ENCODE data around the gene TXK.

TXK gene

GRCh38 chr4:48149827-48150370, 15.8 kb upstream of the TXK start:
- Histone ChIP-seq H3K23ac (ENCODE audit: low read length in 2 of 2) (no peak overlapping the region), H4K91ac (ENCODE audit: low read length) (no peak overlapping the region), H3K79me1 (replicated peaks; ENCODE audit: low read length, poor library complexity, severe bottlenecking) (no peaks in the 10 kb centered on the region), H4K8ac (ENCODE audit: low read length) (no peak overlapping the region), H3K9me3 (ENCODE audit: control insufficient read depth, low read length) (peaks cover 8% of the 10 kb centered on the region), H3K27me3 (ENCODE audit: control insufficient read depth in 1 of 2, insufficient read depth in 1 of 2, low read length in 2 of 2) (no peaks in the 10 kb centered on the region), H2BK15ac (ENCODE audit: low read depth, poor library complexity, severe bottlenecking) (no peak overlapping the region), H3K4me1 (ENCODE audit: control insufficient read depth, insufficient read depth, low read depth, low read length) (no peaks in the 10 kb centered on the region), H2BK120ac (ENCODE audit: low read depth, low read length) (no peak overlapping the region), H3K9ac (ENCODE audit: low read length) (no peak overlapping the region), H2AK5ac (ENCODE audit: low read length, severe bottlenecking) (no peak overlapping the region), H3K14ac (ENCODE audit: low read length in 2 of 2) (no peak overlapping the region), H3K36me3 (ENCODE audit: control insufficient read depth in 1 of 2, insufficient read depth in 2 of 2, low read depth in 1 of 2, low read length in 2 of 2) (peaks cover 0 to 1% of the 10 kb centered on the region in 2 experiments), H3K27ac (ENCODE audit: low read length, poor library complexity, severe bottlenecking) (no peak overlapping the region), H2BK5ac (ENCODE audit: low read depth, low read length, poor library complexity, severe bottlenecking) (no peak overlapping the region), H3K4ac (ENCODE audit: low read depth in 1 of 2, low read length in 2 of 2) (peak overlapping the region in 1 of 2 experiments; percentile 6), H3K4me2 (ENCODE audit: low read length, poor library complexity, severe bottlenecking) (no peak overlapping the region), H2BK12ac (ENCODE audit: low read length in 2 of 2) (no peak overlapping the region), H2AFZ (ENCODE audit: low read depth, low read length) (no peak overlapping the region), H3K4me3 (ENCODE audit: insufficient read depth in 1 of 2, low read depth in 1 of 2, low read length in 2 of 2) (no peak overlapping the region), H3K18ac (ENCODE audit: low read depth in 1 of 2, low read length in 2 of 2) (no peak overlapping the region)
- 96% methylated on average over 3 of the region's 3 CpGs for WGBS
- DNase-seq = no peak

- no peak for DNase-seq
- Histone ChIP-seq H3K4ac (ENCODE audit: low read depth in 1 of 2, low read length in 2 of 2) (no peak overlapping the region), H2AFZ (ENCODE audit: low read depth, low read length) (no peak overlapping the region), H4K8ac (ENCODE audit: low read length) (no peak overlapping the region), H2BK12ac (ENCODE audit: low read length in 2 of 2) (no peak overlapping the region), H3K27ac (ENCODE audit: low read length, poor library complexity, severe bottlenecking) (no peak overlapping the region), H2AK5ac (ENCODE audit: low read length, severe bottlenecking) (no peak overlapping the region), H3K4me3 (ENCODE audit: insufficient read depth in 1 of 2, low read depth in 1 of 2, low read length in 2 of 2) (no peak overlapping the region), H3K27me3 (ENCODE audit: control insufficient read depth in 1 of 2, insufficient read depth in 1 of 2, low read length in 2 of 2) (no peaks in the 10 kb centered on the region), H3K4me2 (ENCODE audit: low read length, poor library complexity, severe bottlenecking) (no peak overlapping the region), H3K9ac (ENCODE audit: low read length) (no peak overlapping the region), H3K9me3 (ENCODE audit: control insufficient read depth, low read length) (no peaks in the 10 kb centered on the region), H3K14ac (ENCODE audit: low read length in 2 of 2) (no peak overlapping the region), H3K79me1 (replicated peaks; ENCODE audit: low read length, poor library complexity, severe bottlenecking) (no peaks in the 10 kb centered on the region), H3K36me3 (ENCODE audit: control insufficient read depth in 1 of 2, insufficient read depth in 2 of 2, low read depth in 1 of 2, low read length in 2 of 2) (no peaks in the 10 kb centered on the region), H3K4me1 (ENCODE audit: control insufficient read depth, insufficient read depth, low read depth, low read length) (no peaks in the 10 kb centered on the region), H2BK5ac (ENCODE audit: low read depth, low read length, poor library complexity, severe bottlenecking) (no peak overlapping the region), H2BK15ac (ENCODE audit: low read depth, poor library complexity, severe bottlenecking) (no peak overlapping the region), H2BK120ac (ENCODE audit: low read depth, low read length) (no peak overlapping the region), H3K23ac (ENCODE audit: low read length in 2 of 2) (no peak overlapping the region), H3K18ac (ENCODE audit: low read depth in 1 of 2, low read length in 2 of 2) (no peak overlapping the region), H4K91ac (ENCODE audit: low read length) (no peak overlapping the region)
- WGBS = no CpG with 5 or more reads among the region's 1 CpG
Measured at GRCh38 chr4:48147621-48148020, 13.6 kb upstream of the TXK start.

- Histone ChIP-seq H4K91ac (ENCODE audit: low read length) (no peak overlapping the region), H2BK15ac (ENCODE audit: low read depth, poor library complexity, severe bottlenecking) (no peak overlapping the region), H2BK120ac (ENCODE audit: low read depth, low read length) (no peak overlapping the region), H3K27me3 (ENCODE audit: control insufficient read depth in 1 of 2, insufficient read depth in 1 of 2, low read length in 2 of 2) (no peaks in the 10 kb centered on the region), H3K9ac (ENCODE audit: low read length) (no peak overlapping the region), H2AFZ (ENCODE audit: low read depth, low read length) (no peak overlapping the region), H3K9me3 (ENCODE audit: control insufficient read depth, low read length) (no peaks in the 10 kb centered on the region), H4K8ac (ENCODE audit: low read length) (no peak overlapping the region), H3K4me2 (ENCODE audit: low read length, poor library complexity, severe bottlenecking) (no peak overlapping the region), H3K79me1 (replicated peaks; ENCODE audit: low read length, poor library complexity, severe bottlenecking) (no peaks in the 10 kb centered on the region), H2BK12ac (ENCODE audit: low read length in 2 of 2) (no peak overlapping the region), H3K14ac (ENCODE audit: low read length in 2 of 2) (no peak overlapping the region), H2AK5ac (ENCODE audit: low read length, severe bottlenecking) (no peak overlapping the region), H3K23ac (ENCODE audit: low read length in 2 of 2) (no peak overlapping the region), H3K4me3 (ENCODE audit: insufficient read depth in 1 of 2, low read depth in 1 of 2, low read length in 2 of 2) (no peak overlapping the region), H3K4me1 (ENCODE audit: control insufficient read depth, insufficient read depth, low read depth, low read length) (no peaks in the 10 kb centered on the region), H3K18ac (ENCODE audit: low read depth in 1 of 2, low read length in 2 of 2) (no peak overlapping the region), H2BK5ac (ENCODE audit: low read depth, low read length, poor library complexity, severe bottlenecking) (no peak overlapping the region), H3K27ac (ENCODE audit: low read length, poor library complexity, severe bottlenecking) (no peak overlapping the region), H3K36me3 (ENCODE audit: control insufficient read depth in 1 of 2, insufficient read depth in 2 of 2, low read depth in 1 of 2, low read length in 2 of 2) (peaks cover 0 to 4% of the 10 kb centered on the region in 2 experiments), H3K4ac (ENCODE audit: low read depth in 1 of 2, low read length in 2 of 2) (no peak overlapping the region)
- peak; percentile 50 for DNase-seq
- WGBS = 0% methylated on average over 1 of the region's 2 CpGs
Measured at GRCh38 chr4:48141048-48141447, 7.0 kb upstream of the TXK start.

- Histone ChIP-seq H3K79me1 (replicated peaks; ENCODE audit: low read length, poor library complexity, severe bottlenecking) (no peaks in the 10 kb centered on the region), H3K36me3 (ENCODE audit: control insufficient read depth in 1 of 2, insufficient read depth in 2 of 2, low read depth in 1 of 2, low read length in 2 of 2) (peaks cover 5 to 8% of the 10 kb centered on the region in 2 experiments), H2BK12ac (ENCODE audit: low read length in 2 of 2) (no peak overlapping the region), H3K18ac (ENCODE audit: low read depth in 1 of 2, low read length in 2 of 2) (no peak overlapping the region), H3K27me3 (ENCODE audit: control insufficient read depth in 1 of 2, insufficient read depth in 1 of 2, low read length in 2 of 2) (no peaks in the 10 kb centered on the region), H3K4me3 (ENCODE audit: insufficient read depth in 1 of 2, low read depth in 1 of 2, low read length in 2 of 2) (no peak overlapping the region), H3K4me2 (ENCODE audit: low read length, poor library complexity, severe bottlenecking) (no peak overlapping the region), H2BK15ac (ENCODE audit: low read depth, poor library complexity, severe bottlenecking) (no peak overlapping the region), H3K14ac (ENCODE audit: low read length in 2 of 2) (no peak overlapping the region), H2AK5ac (ENCODE audit: low read length, severe bottlenecking) (no peak overlapping the region), H3K23ac (ENCODE audit: low read length in 2 of 2) (no peak overlapping the region), H2BK5ac (ENCODE audit: low read depth, low read length, poor library complexity, severe bottlenecking) (no peak overlapping the region), H4K8ac (ENCODE audit: low read length) (no peak overlapping the region), H2AFZ (ENCODE audit: low read depth, low read length) (no peak overlapping the region), H2BK120ac (ENCODE audit: low read depth, low read length) (no peak overlapping the region), H3K27ac (ENCODE audit: low read length, poor library complexity, severe bottlenecking) (no peak overlapping the region), H3K4ac (ENCODE audit: low read depth in 1 of 2, low read length in 2 of 2) (no peak overlapping the region), H3K9ac (ENCODE audit: low read length) (peak overlapping the region; percentile 20), H3K9me3 (ENCODE audit: control insufficient read depth, low read length) (no peaks in the 10 kb centered on the region), H4K91ac (ENCODE audit: low read length) (no peak overlapping the region), H3K4me1 (ENCODE audit: control insufficient read depth, insufficient read depth, low read depth, low read length) (no peaks in the 10 kb centered on the region)
- DNase-seq = peak; percentile 40
- 58% methylated on average over 2 of the region's 3 CpGs for WGBS
Measured at GRCh38 chr4:48139691-48140090, 5.6 kb upstream of the TXK start.
